BJ (cell line): ENCODE measurements around the gene LZTS2. TPM values are rescaled to one million over a fixed set of nuclear protein-coding genes. Genes with fewer than 3 reads are reported as not detected.
"Not testable (repeated sequence)": the region's sequence is repeated elsewhere in the genome, so short reads cannot be mapped to it uniquely, and the experiment has no call there.

ENCODE experiments used
- CTCF ChIA-PET: fragments of 350-600 bp; formaldehyde crosslinking; extraction: SDS; loops from one replicate; lab custom pipeline; 2021; ENCODE audit warnings: antibody characterized with exemption, inconsistent platforms; lab: Yijun Ruan, JAX
- POLR2A ChIA-PET: fragments of 300-600 bp; sonication (Branson Sonifier 250); formaldehyde crosslinking; extraction: SDS; loops from one replicate; lab custom pipeline; 2021; ENCODE audit warnings: antibody characterized with exemption; lab: Charles Lee
- DNase-seq: peaks from one replicate; pipeline ENCODE4 v3.0.0-alpha.2; 2011; ENCODE audit warnings: low read depth
- H3K27me3 ChIP-seq: 2 replicates; pipeline ENCODE4 v1.6.0; 2011; ENCODE audit warnings: low read length; ENCODE audit not compliant: control insufficient read depth, insufficient read depth
- H3K36me3 ChIP-seq: 2 replicates; pipeline ENCODE4 v1.5.1; 2011; ENCODE audit warnings: low read length; ENCODE audit not compliant: control insufficient read depth, insufficient read depth
- H3K4me3 ChIP-seq: 2 replicates; pipeline ENCODE4 v1.5.1; 2011; ENCODE audit warnings: low read depth, mild to moderate bottlenecking, control low read depth, low read length
- polyA plus RNA-seq: library from polyadenylated mRNA; depleted of rRNA; stranded (reverse); fragments of >200 nt; gene quantifications from 2 replicates; pipeline ENCODE4 v1.2.3, GENCODE V29; 2011
- TF ChIP-seq, protein P1 (sequence below): IDR thresholded peaks from 2 replicates; pipeline ENCODE4 v1.5.1; 2011; ENCODE audit warnings: low read depth, mild to moderate bottlenecking, control low read depth, inconsistent platforms, low read length, moderate library complexity; ENCODE audit not compliant: insufficient read depth

LZTS2 gene
- polyA plus RNA-seq, 1 experiment: 81.5 TPM

GRCh38 chr10:100970076-100970913 lies 29.3 kb upstream of the LZTS2 start:
- Histone ChIP-seq H3K4me3 (peak overlapping the region; percentile 67), H3K36me3 (0 out of 2 replicates have a peak, but pooled peaks cover 2% of the 10 kb centered on the region), H3K27me3 (no peaks in the 10 kb centered on the region)
- ChIA-PET POLR2A (no interaction called here), CTCF (interaction anchor here (0.9 to 2.4 kb wide), 8 partner anchors 13 to 45 kb away, joined by 3 to 12 read pairs (median 4); no protein-coding TSS in a partner anchor)
- TF ChIP-seq, protein P1, sequence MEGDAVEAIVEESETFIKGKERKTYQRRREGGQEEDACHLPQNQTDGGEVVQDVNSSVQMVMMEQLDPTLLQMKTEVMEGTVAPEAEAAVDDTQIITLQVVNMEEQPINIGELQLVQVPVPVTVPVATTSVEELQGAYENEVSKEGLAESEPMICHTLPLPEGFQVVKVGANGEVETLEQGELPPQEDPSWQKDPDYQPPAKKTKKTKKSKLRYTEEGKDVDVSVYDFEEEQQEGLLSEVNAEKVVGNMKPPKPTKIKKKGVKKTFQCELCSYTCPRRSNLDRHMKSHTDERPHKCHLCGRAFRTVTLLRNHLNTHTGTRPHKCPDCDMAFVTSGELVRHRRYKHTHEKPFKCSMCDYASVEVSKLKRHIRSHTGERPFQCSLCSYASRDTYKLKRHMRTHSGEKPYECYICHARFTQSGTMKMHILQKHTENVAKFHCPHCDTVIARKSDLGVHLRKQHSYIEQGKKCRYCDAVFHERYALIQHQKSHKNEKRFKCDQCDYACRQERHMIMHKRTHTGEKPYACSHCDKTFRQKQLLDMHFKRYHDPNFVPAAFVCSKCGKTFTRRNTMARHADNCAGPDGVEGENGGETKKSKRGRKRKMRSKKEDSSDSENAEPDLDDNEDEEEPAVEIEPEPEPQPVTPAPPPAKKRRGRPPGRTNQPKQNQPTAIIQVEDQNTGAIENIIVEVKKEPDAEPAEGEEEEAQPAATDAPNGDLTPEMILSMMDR: no peak
- no peak for DNase-seq

DNA sequence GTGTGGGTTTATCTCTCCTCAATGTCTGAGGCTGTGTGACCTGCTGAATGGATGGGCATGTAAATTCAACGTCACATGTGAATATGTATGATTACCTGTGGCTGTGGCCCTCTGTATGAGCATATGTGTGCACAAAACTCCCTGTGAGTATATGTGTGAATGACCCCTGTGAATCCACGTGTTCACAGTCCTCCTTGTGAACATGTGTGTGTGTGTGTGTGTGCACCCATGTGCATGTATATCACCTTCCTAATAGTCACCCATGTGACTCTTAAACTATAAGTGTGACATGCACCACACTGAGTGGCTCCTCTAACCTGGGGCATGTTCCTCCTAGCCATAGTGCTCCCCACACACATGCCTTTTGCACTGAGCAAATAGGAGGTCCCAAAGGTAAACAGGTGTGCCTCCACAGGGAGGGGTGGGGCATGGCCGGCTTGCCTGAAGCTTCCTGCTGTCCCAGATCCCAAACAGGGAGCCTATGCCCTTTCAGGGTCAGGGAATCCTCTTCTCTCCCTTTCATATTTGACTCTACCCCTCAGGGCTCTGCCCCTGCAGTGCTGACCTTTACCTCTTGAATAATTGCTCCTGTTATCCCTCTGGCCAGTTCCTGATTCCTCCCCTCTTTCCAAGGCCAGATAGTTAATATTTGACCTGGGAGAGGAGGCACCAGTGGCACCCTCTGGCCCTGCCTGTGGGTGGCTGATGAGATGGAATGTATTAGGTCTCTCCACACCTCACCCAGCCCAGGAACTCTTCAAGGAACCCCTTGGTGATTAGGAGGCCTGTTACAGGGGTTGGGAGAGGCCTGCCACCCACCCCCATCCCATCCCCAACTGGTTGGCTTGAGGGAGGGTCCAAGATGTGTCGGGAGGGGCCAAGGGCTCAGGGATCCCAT lies 28.4 kb upstream of the LZTS2 start:
- TF ChIP-seq, protein P1: no peak
- H3K27me3 ChIP-seq: no peaks in the 10 kb centered on the region
- no peak overlapping the region for H3K4me3 ChIP-seq
- DNase-seq: no peak
- ChIA-PET POLR2A (no interaction called here), CTCF (no interaction called here)
- H3K36me3 ChIP-seq: no peaks in the 10 kb centered on the region

GRCh38 chr10:100972115-100972903 lies 27.3 kb upstream of the LZTS2 start:
- no peaks in the 10 kb centered on the region for H3K27me3 ChIP-seq
- POLR2A ChIA-PET: no interaction called here
- CTCF ChIA-PET: interaction anchor here (0.7 to 1.3 kb wide), 2 partner anchors 38 to 42 kb away, joined by 3 to 7 read pairs; no protein-coding TSS in a partner anchor

GRCh38 chr10:100972904-100973535 lies 26.6 kb upstream of the LZTS2 start:
- no peaks in the 10 kb centered on the region for H3K27me3 ChIP-seq
- TF ChIP-seq, protein P1: no peak
- ChIA-PET CTCF (interaction anchor here (1.3 kb wide), 1 partner anchor 41 kb away, joined by 7 read pairs; no protein-coding TSS in a partner anchor), POLR2A (no interaction called here)
- H3K4me3 ChIP-seq: no peak overlapping the region
- H3K36me3 ChIP-seq: no peaks in the 10 kb centered on the region
- no peak for DNase-seq

More at GRCh38 chr10:100972115-100972903, 27.3 kb upstream of the LZTS2 start:
- TF ChIP-seq, protein P1: no peak
- DNase-seq: no peak
- Histone ChIP-seq H3K36me3 (no peaks in the 10 kb centered on the region), H3K4me3 (no peak overlapping the region)

- H3K36me3 ChIP-seq, DNase-seq, POLR2A ChIA-PET, H3K4me3 ChIP-seq, H3K27me3 ChIP-seq: not testable (repeated sequence)
- CTCF ChIA-PET: interaction anchor here (1.0 to 1.6 kb wide), 6 partner anchors 10 to 39 kb away, joined by 3 to 5 read pairs (median 4); no protein-coding TSS in a partner anchor
These were observed 24.2 kb upstream of the LZTS2 start for GRCh38 chr10:100975397-100975796.
